ENCODE measurements around the gene H1-8.

H1-8 gene

GRCh38 chr3:129575233-129575996, 32.4 kb downstream of the H1-8 start:
- DNase-seq: no peak

DNA sequence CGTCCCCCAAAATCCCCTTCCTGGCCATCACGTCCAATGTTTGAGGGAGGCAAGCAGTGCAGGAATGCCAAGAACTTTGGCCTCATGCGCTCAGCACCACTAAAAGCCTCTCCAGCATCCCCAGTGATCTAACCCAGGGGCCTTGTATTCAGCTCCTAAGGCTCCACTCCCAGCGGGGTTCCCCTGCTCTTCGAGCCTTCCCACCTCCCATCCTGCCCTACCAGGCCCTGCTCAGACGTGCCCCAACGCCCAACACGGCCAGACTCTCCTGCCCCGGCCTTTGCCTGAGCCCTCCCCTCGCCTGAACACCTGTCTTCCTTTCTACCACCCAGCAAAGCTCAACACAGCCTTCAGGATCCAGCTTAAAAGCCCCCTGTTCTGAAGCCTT, 33.0 kb downstream of the H1-8 start:
- DNase-seq: no peak

DNA sequence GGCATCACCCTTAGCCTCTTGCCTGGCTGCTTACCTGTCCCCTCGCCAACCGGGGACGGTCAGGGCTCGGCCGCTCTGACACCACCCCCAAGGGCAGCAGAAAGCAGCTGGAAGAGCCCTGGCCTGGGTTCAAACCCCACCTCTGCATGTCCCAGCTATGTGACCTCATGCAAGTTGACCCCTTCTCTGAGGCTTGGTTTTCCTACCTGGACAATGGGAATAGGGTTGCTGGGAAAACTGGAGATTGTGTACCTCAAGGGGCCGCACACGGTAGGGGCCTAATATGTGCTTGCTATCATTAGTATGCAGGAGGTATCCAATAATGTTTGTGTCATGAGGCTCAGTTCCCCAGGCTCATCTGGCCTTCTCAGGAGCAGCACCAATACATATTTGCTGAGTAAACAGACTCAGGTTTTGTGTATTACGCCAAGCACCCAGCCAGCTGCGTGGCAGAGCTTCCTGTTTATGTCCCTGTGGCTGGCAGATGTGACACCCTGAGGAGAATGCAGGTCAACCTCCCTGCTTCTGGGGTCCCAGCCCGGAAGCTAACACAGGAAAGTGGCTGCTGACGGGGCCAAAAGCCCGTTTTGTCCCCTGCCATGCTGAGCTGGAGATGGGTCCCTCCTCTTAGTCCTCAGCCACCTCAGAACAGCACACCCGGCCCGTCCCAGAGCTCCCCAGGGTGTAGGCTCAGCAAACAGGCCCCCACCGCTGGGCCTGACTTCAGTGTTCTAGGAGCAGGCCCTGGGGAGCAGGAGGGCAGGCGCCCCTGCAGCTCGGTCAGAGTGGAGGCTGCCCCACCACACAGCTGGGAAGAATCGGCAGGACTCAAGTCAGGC, 33.8 kb downstream of the H1-8 start:
- DNase-seq: no peak

GRCh38 chr3:129577366-129577765, 34.4 kb downstream of the H1-8 start:
- DNase-seq: no peak

- no peak for DNase-seq
Measured at GRCh38 chr3:129577925-129578786, 35.2 kb downstream of the H1-8 start.

DNA sequence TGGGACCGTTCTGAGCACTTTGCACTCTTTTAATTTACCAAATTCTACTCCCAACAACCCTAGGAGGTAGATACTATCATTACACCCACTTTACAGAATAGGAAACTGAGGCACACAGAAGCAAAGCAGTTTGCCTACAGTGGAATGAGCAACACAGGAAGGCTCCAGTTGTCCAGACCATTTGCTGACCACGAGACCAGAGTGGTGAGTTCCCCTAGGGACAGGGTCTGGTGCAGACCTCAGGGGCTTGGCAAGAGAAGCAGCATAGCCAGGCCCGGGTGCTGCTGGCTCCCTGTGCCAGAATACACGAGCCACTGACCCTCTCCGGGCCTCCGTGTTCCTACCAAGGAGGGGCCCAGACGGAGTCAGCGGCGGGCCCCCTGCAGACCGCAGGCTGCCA, 37.0 kb downstream of the H1-8 start:
- DNase-seq: no peak

DNA sequence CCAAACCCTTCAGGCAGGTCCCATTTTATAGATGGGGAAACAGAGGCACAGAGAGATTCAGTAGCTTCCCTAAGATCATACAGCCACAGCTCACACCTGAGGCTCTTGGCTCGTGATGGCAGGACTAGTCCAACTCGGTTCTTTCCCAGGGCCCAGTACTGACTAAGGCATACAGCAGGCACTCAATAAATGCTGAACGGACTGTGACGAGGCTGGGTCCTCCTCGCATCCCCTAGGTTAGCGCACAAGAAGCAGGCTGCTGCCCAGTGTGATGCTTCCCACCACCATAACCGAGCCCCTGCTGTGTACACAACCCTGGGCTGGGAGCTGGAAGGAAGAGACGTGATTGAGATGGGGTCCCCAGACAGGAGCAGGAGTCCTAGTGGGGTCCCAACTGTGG, 38.6 kb downstream of the H1-8 start:
- DNase-seq: no peak

DNA sequence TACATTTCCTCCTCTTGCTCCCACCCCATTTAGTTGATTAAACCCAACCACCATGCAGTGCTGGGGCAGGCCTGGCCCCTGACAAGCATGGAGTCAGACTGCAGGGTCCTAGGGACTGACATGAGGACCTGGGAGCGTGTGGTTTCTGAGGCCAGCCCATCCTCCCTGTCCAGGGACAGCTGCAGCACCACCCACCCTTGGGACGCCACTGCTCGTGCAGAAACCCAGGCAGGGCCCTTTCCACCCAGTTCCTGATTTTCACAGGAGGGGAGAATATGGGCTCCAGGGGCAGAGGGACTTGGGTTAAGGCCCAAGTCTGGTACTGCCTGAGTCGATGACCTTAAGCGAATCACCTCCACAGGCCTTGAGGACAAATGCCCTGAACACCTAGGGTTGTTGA, 39.8 kb downstream of the H1-8 start:
- no peak for DNase-seq

DNA sequence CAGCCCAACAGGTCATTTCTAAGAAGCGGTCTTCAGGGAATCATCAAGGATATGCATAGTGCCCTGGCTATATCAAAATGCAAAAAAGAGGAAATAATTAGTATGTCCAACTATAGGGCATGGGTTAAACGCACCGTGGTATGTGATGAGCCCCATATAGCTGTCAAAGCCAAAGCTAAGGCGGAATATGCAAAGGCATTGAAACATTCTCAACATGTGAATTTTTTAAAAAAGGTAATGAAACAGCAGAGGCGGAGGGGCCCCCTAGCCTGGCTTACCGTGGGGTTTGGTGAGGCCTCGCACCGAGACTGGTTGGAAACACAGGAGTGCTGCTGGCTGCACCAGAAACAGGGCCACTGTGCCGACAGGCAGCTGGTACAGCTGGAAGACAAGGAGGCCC, 40.3 kb downstream of the H1-8 start:
- DNase-seq: no peak

DNA sequence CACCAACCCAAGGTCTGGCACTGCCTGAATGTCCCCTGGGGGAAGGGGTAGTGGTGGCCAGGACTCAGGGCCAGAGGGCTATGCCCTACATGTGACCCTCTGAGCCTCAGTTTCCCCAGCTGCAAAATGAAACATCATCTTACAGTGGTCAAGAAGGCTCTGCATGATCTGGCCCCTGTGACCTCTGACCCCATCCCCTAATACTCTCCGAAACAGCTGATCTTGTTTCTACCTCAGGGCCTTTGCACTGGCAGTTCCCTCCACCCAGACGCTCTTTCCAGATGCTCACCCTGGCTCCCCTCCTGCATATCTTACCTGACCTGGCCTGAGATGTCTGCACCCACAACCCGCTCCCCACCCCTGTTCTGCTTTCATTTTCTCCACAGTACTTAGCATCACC, 41.7 kb downstream of the H1-8 start:
- DNase-seq: no peak

DNA sequence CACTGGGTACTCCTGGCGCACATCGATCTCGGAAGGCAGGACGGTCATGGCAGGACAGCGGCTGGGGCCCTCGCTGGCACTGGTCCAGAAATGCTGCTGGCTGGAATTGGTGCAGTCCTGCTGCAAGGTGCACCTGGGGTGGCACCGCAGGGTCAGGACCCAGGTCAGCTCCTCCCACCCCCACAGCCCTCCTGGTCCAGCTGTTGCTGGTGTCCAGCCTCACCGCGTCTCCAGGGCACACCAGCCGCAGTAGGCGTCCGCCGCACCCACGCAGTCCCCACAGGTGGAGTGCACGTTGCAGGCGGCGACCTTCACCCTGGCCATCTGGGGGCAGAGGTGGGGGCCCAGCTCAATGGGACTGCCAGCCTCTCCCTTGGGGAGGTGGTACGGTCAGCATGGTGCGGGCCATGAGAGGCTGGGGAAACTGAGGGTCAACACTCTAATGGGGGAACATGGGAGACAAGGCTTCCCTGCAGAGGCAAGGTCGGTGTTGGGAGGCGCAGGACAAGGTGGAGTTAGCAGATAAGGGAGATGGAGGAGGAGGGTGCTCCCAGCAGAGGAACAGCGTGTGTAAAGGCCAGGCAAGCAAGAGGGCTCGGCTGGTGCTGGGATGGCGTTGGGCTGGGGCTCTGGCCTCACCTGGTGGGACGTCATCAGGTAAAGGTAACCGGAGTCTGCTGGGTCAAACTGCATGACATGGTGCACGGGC, 43.1 kb downstream of the H1-8 start:
- DNase-seq: no peak

- no peak for DNase-seq
Measured at GRCh38 chr3:129586746-129587430, 43.9 kb downstream of the H1-8 start.

GRCh38 chr3:129587566-129588210, 44.7 kb downstream of the H1-8 start:
- no peak for DNase-seq

DNA sequence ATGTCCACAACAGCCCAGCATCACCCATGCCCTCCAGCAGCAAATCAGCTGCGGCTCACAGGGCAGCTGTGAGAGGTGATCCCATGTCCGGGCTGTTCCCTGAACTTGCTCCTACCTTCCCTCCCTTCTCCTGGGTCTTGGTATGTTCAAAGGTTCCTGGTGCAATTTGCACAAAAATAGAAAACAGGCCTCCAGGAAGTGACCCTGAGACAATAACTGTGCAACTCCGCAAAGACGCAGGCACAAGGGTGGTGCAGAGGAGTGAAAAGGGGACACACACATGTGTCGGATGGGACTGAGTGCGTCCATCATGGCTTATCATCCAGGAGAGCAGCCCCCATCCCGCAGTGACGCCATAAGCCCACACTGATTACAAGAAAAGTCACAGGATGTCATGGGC, 47.2 kb downstream of the H1-8 start:
- DNase-seq: no peak

- no peak for DNase-seq
Measured at GRCh38 chr3:129591932-129592331, 49.0 kb downstream of the H1-8 start.

DNA sequence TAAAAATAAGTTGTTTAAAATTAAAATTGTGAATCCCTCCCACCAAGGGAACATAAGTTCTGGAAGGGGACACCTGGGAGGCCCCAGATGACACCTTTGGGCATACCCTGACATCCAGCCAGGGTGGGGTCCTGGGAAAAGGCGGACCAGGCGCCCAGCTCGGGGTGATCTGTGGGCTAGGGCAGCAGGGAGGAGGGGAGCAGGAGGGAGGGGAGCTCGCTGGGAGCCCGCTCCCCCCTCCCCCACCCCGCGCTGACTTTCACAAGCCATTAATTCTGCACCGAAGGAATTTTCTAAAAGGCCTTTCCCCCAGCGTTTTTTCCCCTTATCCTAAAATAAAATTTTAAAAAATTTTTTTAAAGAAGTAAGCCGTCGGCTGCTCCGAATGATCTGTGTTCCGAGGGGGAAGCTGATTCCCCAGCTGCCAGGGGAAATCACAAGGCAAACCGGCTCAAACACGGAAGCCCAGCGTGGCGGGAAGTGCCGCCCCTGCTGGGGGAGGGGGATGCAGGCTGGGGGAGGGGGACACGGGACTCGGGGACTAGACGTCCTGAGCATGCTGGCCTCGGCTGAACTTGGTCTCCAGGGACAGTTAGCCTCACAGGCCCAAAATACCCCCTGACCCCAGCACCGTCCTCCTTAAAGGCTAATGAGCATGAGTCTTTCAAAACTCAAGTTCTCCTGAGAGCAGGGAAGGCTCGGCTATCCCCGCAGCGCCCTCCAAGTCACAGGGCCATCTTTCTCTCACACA, 49.6 kb downstream of the H1-8 start:
- DNase-seq: peak; percentile 20

- DNase-seq: peak; percentile 57
Measured at GRCh38 chr3:129593230-129593594, 50.2 kb downstream of the H1-8 start.

GRCh38 chr3:129593595-129594339, 50.8 kb downstream of the H1-8 start:
- peak; percentile 90 for DNase-seq

GRCh38 chr3:129594409-129594808, 51.4 kb downstream of the H1-8 start:
- DNase-seq: no peak

DNA sequence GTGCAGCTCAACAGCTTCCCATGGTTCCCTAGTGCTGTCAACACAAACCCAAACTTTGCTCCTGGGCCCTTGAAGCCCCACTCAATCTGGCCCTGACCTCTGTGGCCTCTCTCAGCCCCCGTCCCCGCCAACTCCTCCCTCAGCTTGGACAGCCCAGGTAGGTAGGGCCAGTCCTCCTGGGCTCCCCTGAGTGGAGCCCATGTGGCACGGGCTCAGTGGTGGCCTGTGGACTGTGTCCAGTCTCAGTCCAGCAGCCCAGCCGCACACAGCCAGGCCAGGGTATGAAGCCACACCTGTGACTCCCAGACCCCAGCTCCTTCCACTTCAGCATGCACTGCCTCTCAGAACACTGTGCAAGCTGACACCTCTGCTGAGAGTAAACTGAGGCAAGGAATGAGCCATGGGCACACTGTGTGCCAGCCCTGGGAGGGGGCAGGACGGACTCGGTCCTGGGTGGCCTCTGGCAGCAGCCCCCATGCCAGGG, 52.0 kb downstream of the H1-8 start:
- DNase-seq: no peak
